ENCODE data around the gene GCDH. TPM values are rescaled to one million over a fixed set of nuclear protein-coding genes. Genes with fewer than 3 reads are reported as not detected.

The GCDH gene
- total and polyA plus RNA-seq, 2 donors (not counting 1 experiment from before 2014, with no cell fraction given) = 10.3 to 18.0 TPM

DNA sequence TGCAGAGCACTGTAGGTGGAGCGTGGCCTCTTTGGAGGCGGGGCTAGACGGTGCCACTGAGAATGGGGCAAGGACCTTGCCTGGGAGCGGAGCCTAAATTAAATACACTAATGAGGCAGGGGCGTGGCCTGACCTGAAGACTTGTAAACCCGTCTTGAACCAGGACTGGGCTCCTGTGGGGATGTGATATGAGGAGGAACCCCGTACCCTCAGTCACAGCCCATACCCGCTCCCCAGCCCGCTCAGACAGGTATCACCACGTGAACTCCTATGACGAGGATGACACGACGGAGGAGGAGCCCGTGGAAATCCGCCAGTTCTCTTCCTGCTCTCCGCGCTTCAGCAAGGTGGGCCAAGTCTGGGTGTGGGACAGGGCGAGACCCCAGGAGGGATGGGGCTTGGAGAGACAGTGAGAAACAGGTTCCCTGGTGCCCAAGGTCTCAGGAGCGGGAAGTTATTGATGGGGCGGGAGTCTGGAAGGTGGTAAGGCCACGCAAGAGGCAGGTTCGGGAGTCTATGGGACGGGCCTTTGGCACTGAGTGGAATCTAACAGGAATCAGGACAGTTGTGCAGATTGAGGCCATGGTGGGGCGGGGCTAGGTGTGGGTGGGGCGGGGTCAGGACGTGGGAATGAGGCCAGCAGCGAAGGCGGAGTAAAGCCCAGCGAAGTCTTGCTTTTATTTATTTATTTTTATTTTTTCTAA lies 24.4 kb upstream of the GCDH start:
- Histone ChIP-seq H3K27me3 (ENCODE audit: control insufficient read depth, insufficient read depth, low read length) (peaks cover 4% of the 10 kb centered on the region), H3K4me2 (ENCODE audit: extremely low read depth, insufficient read depth, low read length) (no peak overlapping the region), H3K9me3 (ENCODE audit: control insufficient read depth, insufficient read depth, low read depth, low read length) (no peaks in the 10 kb centered on the region), H3K4me3 (replicated peaks in 1 of 4; ENCODE audit: control extremely low read depth in 1 of 4, insufficient read depth in 1 of 4, low read depth in 3 of 4, low read length in 4 of 4) (no peak overlapping the region), H3K36me3 (ENCODE audit: control insufficient read depth, insufficient read depth, low read length) (no peaks in the 10 kb centered on the region), H2AFZ (ENCODE audit: low read length) (no peak overlapping the region), H3K79me2 (ENCODE audit: control insufficient read depth, insufficient read depth, low read length) (no peaks in the 10 kb centered on the region), H3K4me1 (ENCODE audit: control insufficient read depth, extremely low read depth, insufficient read depth, low read length) (no peaks in the 10 kb centered on the region), H3K27ac (ENCODE audit: insufficient read depth, low read length) (no peak overlapping the region), H4K20me1 (ENCODE audit: control insufficient read depth, extremely low read depth, insufficient read depth, low read length) (no peaks in the 10 kb centered on the region), H3K9ac (ENCODE audit: insufficient read depth, low read length) (no peak overlapping the region)
- no peak for DNase-seq (ENCODE audit: low read depth in 2 of 2)
- TF ChIP-seq, protein P1, sequence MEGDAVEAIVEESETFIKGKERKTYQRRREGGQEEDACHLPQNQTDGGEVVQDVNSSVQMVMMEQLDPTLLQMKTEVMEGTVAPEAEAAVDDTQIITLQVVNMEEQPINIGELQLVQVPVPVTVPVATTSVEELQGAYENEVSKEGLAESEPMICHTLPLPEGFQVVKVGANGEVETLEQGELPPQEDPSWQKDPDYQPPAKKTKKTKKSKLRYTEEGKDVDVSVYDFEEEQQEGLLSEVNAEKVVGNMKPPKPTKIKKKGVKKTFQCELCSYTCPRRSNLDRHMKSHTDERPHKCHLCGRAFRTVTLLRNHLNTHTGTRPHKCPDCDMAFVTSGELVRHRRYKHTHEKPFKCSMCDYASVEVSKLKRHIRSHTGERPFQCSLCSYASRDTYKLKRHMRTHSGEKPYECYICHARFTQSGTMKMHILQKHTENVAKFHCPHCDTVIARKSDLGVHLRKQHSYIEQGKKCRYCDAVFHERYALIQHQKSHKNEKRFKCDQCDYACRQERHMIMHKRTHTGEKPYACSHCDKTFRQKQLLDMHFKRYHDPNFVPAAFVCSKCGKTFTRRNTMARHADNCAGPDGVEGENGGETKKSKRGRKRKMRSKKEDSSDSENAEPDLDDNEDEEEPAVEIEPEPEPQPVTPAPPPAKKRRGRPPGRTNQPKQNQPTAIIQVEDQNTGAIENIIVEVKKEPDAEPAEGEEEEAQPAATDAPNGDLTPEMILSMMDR (conservative IDR thresholded peaks at IDR 0.05 in 1 of 2, IDR thresholded peaks at IDR 0.05 in 1 of 2; ENCODE audit: low read depth in 1 of 2, low read length in 2 of 2) = no peak
- TF ChIP-seq EZH2 (IDR thresholded peaks at IDR 0.05; ENCODE audit: low read length, missing control alignments) = no peak

DNA sequence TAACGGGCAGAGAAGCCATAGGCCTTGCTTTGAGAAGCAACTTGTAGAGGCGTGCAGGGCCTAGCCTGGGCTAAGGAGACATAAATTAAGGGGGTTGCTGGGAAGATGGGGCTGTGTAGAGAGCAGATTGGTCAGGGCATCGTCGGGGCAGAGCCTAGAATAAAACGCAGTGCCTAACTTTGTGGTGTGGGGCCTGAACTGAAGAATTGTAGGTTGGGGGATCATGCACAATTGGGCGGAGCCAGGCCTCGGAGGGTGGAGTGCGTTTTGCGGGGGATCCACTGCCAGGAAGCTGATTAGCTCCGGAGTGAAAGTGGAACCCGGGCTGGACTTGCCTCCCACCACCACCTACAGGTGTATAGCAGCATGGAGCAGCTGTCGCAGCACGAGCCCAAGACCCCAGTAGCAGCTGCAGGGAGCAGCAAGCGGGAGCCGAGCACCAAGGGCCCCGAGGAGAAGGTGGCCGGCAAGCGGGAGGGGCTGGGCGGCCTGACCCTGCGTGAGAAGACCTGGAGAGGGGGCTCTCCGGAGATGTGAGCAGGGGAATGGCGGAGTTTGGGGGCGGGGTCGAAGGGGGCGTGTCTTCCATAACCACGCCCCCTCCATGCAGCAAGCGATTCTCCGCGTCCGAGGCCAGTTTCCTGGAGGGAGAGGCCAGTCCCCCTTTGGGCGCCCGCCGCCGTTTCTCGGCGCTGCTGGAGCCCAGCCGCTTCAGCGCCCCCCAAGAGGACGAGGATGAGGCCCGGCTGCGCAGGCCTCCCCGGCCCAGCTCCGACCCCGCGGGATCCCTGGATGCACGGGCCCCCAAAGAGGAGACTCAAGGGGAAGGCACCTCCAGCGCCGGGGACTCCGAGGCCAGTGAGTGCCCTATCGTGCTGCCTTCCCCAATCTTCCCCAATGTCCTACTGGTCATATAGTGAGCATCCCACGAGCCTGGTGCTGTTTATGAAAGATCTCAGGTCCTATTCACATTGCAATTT lies 23.6 kb upstream of the GCDH start:
- H3K9ac ChIP-seq (ENCODE audit: insufficient read depth, low read length) = peak overlapping the region; percentile 13
- peak; percentile 43 to 52 for DNase-seq (ENCODE audit: low read depth in 2 of 2)

More for the DNA sequence above, 23.6 kb upstream of the GCDH start:
- no peaks in the 10 kb centered on the region for H4K20me1 ChIP-seq (ENCODE audit: control insufficient read depth, extremely low read depth, insufficient read depth, low read length)
- H2AFZ ChIP-seq (ENCODE audit: low read length) = peak overlapping the region; percentile 59
- no peak overlapping the region for H3K27ac ChIP-seq (ENCODE audit: insufficient read depth, low read length)
- peak overlapping the region; percentile 69 for H3K4me2 ChIP-seq (ENCODE audit: extremely low read depth, insufficient read depth, low read length)
- peak overlapping the region in 3 of 4 experiments; percentile 29 to 50 (median 34) for H3K4me3 ChIP-seq (replicated peaks in 1 of 4; ENCODE audit: control extremely low read depth in 1 of 4, insufficient read depth in 1 of 4, low read depth in 3 of 4, low read length in 4 of 4)
- H3K79me2 ChIP-seq (ENCODE audit: control insufficient read depth, insufficient read depth, low read length) = no peaks in the 10 kb centered on the region
- H3K9me3 ChIP-seq (ENCODE audit: control insufficient read depth, insufficient read depth, low read depth, low read length) = no peaks in the 10 kb centered on the region
- TF ChIP-seq, protein P1 (conservative IDR thresholded peaks at IDR 0.05 in 1 of 2, IDR thresholded peaks at IDR 0.05 in 1 of 2; ENCODE audit: low read depth in 1 of 2, low read length in 2 of 2) = no peak
- TF ChIP-seq EZH2 (IDR thresholded peaks at IDR 0.05; ENCODE audit: low read length, missing control alignments) = no peak
- no peaks in the 10 kb centered on the region for H3K4me1 ChIP-seq (ENCODE audit: control insufficient read depth, extremely low read depth, insufficient read depth, low read length)
- peaks cover 4% of the 10 kb centered on the region for H3K27me3 ChIP-seq (ENCODE audit: control insufficient read depth, insufficient read depth, low read length)
- no peaks in the 10 kb centered on the region for H3K36me3 ChIP-seq (ENCODE audit: control insufficient read depth, insufficient read depth, low read length)
